ENCODE measurements around the gene CHAC2. TPM values are rescaled to one million over a fixed set of nuclear protein-coding genes. Genes with fewer than 3 reads are reported as not detected.

The CHAC2 gene
- total and polyA plus RNA-seq, 2 of the 13 experiments (the other 11 are each of a cell fraction or from before 2014, with no cell fraction given): 1.7 to 10.7 TPM

DNA sequence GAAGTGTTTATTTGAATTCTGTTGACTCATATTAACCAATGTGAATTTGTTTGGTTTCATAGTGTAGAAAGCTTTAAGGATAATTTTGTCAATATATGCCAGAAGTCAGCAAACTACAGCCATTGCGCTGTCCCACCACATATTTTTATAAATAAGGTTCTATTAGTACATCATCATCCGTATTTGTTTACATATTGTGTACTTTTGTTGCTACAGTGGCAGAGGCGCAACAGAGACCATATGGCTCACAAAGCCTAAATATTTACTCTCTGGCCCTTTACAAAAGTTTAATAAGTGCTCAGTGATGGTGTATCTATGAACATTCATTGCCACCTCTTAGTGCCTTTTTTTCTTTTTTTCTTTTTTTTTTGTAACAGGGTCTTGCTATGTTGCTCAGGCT is 25.7 kb downstream of the CHAC2 start:
- in situ Hi-C loops (cut with HindIII; ENCODE audit: extremely low pct_ligation_motif_present, low pct_unique_long_range_greater_than_20kb) (no loop called here), intact Hi-C loops (cut with micrococcal nuclease; ENCODE audit: unreplicated experiment) (no loop called here)
- no peak overlapping the region for H3K9ac ChIP-seq (ENCODE audit: insufficient read depth, low read depth, low read length)
- ChIA-PET CTCF (ENCODE audit: low intra/inter-chr PET ratio, low total read pairs) (interaction anchor here (1.0 kb wide), 1 partner anchor 9 kb away, joined by 3 read pairs; no protein-coding TSS in a partner anchor), POLR2A (no interaction called here)
- no peaks in the 10 kb centered on the region for H4K20me1 ChIP-seq (ENCODE audit: insufficient read depth, low read length)
- FAIRE-seq (no peak), ATAC-seq (no peak), DNase-seq (ENCODE audit: low spot score) (no peak)
- H3K36me3 ChIP-seq (replicated peaks in 1 of 2; ENCODE audit: control insufficient read depth in 1 of 2, insufficient read depth in 2 of 2, low read length in 2 of 2): peaks cover 9 to 34% of the 10 kb centered on the region in 2 experiments
- no peak overlapping the region for H3K27ac ChIP-seq (ENCODE audit: extremely low read length, insufficient read depth, low read length)
- WGBS (ENCODE audit: low lambda C conversion rate): 97% methylated on average over 3 of the region's 3 CpGs
- no peak overlapping the region for H3K4me2 ChIP-seq (ENCODE audit: low read depth, low read length)
- no TSS peak for BruUV-seq (replicated peaks)
- H3K9me3 ChIP-seq (ENCODE audit: low read length): no peaks in the 10 kb centered on the region
- TF ChIP-seq CREBL2 (CRISPR knock-in tag; IDR thresholded peaks at IDR 0.05; ENCODE audit: borderline replicate concordance) (no peak), NFE2 (CRISPR knock-in tag; IDR thresholded peaks at IDR 0.05) (no peak), RARA (CRISPR knock-in tag; IDR thresholded peaks at IDR 0.05) (no peak), NFYB (CRISPR knock-in tag; IDR thresholded peaks at IDR 0.05) (no peak), NR1H2 (CRISPR knock-in tag; IDR thresholded peaks at IDR 0.05; ENCODE audit: borderline replicate concordance, low read depth) (no peak), ZNF564 (CRISPR knock-in tag; IDR thresholded peaks at IDR 0.05) (no peak), ATF7-NPFF (CRISPR knock-in tag; IDR thresholded peaks at IDR 0.05; ENCODE audit: low read depth) (no peak), ZBTB14 (CRISPR knock-in tag; IDR thresholded peaks at IDR 0.05) (no peak)
- no peak overlapping the region for H2AFZ ChIP-seq (ENCODE audit: low read length)
- H3K79me2 ChIP-seq (ENCODE audit: insufficient read depth, low read length): peaks cover 46% of the 10 kb centered on the region
- H3K27me3 ChIP-seq (ENCODE audit: control insufficient read depth in 1 of 2, insufficient read depth in 2 of 2, low read length in 2 of 2): no peaks in the 10 kb centered on the region
- H3K4me3 ChIP-seq (replicated peaks in 1 of 3; ENCODE audit: insufficient read depth in 1 of 3, low read depth in 2 of 3, low read length in 3 of 3): no peak overlapping the region
- H3K4me1 ChIP-seq (ENCODE audit: insufficient read depth, low read length): peaks cover 20% of the 10 kb centered on the region

DNA sequence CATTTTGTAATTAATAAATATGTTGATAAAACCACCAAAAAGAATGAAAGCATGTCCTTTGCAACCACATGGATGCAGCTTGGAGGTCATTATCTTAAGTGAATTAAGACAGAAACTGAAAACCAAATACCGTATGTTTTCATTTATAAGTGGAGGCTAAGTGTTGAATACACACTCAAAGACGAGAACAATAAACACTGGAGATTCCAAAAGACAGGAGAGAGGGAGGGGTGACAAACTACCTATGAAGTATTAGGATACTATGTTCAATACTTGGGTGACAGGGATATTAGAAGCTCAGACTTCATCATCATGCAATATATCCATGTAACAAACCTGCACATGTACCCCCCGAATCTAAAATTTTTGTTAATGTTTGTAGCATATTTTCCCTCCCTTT is 26.2 kb downstream of the CHAC2 start:
- peaks cover 12 to 38% of the 10 kb centered on the region in 2 experiments for H3K36me3 ChIP-seq (replicated peaks in 1 of 2; ENCODE audit: control insufficient read depth in 1 of 2, insufficient read depth in 2 of 2, low read length in 2 of 2)
- FAIRE-seq: no peak
- BruUV-seq (replicated peaks): no TSS peak
- H3K27ac ChIP-seq (ENCODE audit: extremely low read length, insufficient read depth, low read length): no peak overlapping the region
- ChIA-PET CTCF (ENCODE audit: low intra/inter-chr PET ratio, low total read pairs) (interaction anchor here (1.0 kb wide), 1 partner anchor 9 kb away, joined by 3 read pairs; no protein-coding TSS in a partner anchor), POLR2A (no interaction called here)
- no peak overlapping the region for H2AFZ ChIP-seq (ENCODE audit: low read length)
- intact Hi-C loops (cut with micrococcal nuclease; ENCODE audit: unreplicated experiment): no loop called here
- H3K4me2 ChIP-seq (ENCODE audit: low read depth, low read length): no peak overlapping the region
- in situ Hi-C loops (cut with HindIII; ENCODE audit: extremely low pct_ligation_motif_present, low pct_unique_long_range_greater_than_20kb): no loop called here
- WGBS (ENCODE audit: low lambda C conversion rate): 93% methylated on average over 3 of the region's 3 CpGs
- no peak for DNase-seq (ENCODE audit: low spot score)
- ATAC-seq: no peak
- TF ChIP-seq MXI1 (IDR thresholded peaks at IDR 0.05; ENCODE audit: borderline replicate concordance, low read depth, low read length) (no peak), HOXA3 (CRISPR knock-in tag; IDR thresholded peaks at IDR 0.05) (no peak), IKZF5 (CRISPR knock-in tag; IDR thresholded peaks at IDR 0.05) (no peak), HDAC2 (CRISPR knock-in tag; IDR thresholded peaks at IDR 0.05) (no peak), BRCA1 (CRISPR knock-in tag; IDR thresholded peaks at IDR 0.05) (no peak), ZNF264 (CRISPR knock-in tag; IDR thresholded peaks at IDR 0.05) (no peak), ZXDC (CRISPR knock-in tag; IDR thresholded peaks at IDR 0.05) (no peak)
- no peaks in the 10 kb centered on the region for H3K9me3 ChIP-seq (ENCODE audit: low read length)
- peaks cover 14% of the 10 kb centered on the region for H3K4me1 ChIP-seq (ENCODE audit: insufficient read depth, low read length)
- H4K20me1 ChIP-seq (ENCODE audit: insufficient read depth, low read length): no peaks in the 10 kb centered on the region
- H3K4me3 ChIP-seq (replicated peaks in 1 of 3; ENCODE audit: insufficient read depth in 1 of 3, low read depth in 2 of 3, low read length in 3 of 3): no peak overlapping the region
- peaks cover 41% of the 10 kb centered on the region for H3K79me2 ChIP-seq (ENCODE audit: insufficient read depth, low read length)
- H3K9ac ChIP-seq (ENCODE audit: insufficient read depth, low read depth, low read length): no peak overlapping the region
- H3K27me3 ChIP-seq (ENCODE audit: control insufficient read depth in 1 of 2, insufficient read depth in 2 of 2, low read length in 2 of 2): no peaks in the 10 kb centered on the region
